Measurements from ENCODE around the gene RGL1.
A peak's percentile ranks its signal among the peaks of the same experiment; 100 is the strongest.

Gene RGL1

DNA sequence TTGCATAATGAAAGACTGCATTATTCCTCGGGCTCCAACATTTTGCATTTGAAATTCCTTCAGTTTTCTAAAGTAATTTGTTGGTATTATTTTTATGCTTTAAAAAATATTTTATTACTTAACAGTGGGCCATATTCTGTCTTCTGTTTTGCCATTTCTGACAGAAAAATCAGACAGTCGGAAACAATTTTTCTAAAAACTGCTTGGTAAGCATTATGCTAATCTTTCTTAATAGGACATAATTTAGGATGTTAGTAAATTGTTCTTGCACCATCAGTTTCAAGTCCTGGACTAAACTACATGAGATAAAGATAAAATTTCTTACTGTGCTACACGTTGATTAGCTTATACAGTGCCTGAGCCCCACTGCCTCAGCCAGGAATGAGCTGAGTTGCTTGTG is 11.2 kb downstream of the RGL1 start:
- H3K9me3 ChIP-seq (ENCODE audit: control insufficient read depth, insufficient read depth, low read depth, low read length), result no peaks in the 10 kb centered on the region
- no peak overlapping the region for H3K4me3 ChIP-seq (ENCODE audit: low read depth, low read length)
- H3K27ac ChIP-seq (ENCODE audit: extremely low read depth, low read depth, low read length), result no peak overlapping the region
- ChIA-PET CTCF (no interaction called here), POLR2A (no interaction called here)
- TF ChIP-seq ZNF391 (tag by site-specific recombination; IDR thresholded peaks at IDR 0.05; ENCODE audit: borderline replicate concordance, low read depth), result no peak
- no peak for TF ChIP-seq ZNF394 (tag by site-specific recombination; IDR thresholded peaks at IDR 0.05; ENCODE audit: borderline replicate concordance)
- no peak for TF ChIP-seq YY1 (tag by site-specific recombination; IDR thresholded peaks at IDR 0.05)
- no peak for TF ChIP-seq ZBTB8A (tag by site-specific recombination; IDR thresholded peaks at IDR 0.05)
- TF ChIP-seq, protein P1, sequence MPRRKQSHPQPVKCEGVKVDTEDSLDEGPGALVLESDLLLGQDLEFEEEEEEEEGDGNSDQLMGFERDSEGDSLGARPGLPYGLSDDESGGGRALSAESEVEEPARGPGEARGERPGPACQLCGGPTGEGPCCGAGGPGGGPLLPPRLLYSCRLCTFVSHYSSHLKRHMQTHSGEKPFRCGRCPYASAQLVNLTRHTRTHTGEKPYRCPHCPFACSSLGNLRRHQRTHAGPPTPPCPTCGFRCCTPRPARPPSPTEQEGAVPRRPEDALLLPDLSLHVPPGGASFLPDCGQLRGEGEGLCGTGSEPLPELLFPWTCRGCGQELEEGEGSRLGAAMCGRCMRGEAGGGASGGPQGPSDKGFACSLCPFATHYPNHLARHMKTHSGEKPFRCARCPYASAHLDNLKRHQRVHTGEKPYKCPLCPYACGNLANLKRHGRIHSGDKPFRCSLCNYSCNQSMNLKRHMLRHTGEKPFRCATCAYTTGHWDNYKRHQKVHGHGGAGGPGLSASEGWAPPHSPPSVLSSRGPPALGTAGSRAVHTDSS (tag by site-specific recombination; IDR thresholded peaks at IDR 0.05), result no peak
- TF ChIP-seq, protein P2, sequence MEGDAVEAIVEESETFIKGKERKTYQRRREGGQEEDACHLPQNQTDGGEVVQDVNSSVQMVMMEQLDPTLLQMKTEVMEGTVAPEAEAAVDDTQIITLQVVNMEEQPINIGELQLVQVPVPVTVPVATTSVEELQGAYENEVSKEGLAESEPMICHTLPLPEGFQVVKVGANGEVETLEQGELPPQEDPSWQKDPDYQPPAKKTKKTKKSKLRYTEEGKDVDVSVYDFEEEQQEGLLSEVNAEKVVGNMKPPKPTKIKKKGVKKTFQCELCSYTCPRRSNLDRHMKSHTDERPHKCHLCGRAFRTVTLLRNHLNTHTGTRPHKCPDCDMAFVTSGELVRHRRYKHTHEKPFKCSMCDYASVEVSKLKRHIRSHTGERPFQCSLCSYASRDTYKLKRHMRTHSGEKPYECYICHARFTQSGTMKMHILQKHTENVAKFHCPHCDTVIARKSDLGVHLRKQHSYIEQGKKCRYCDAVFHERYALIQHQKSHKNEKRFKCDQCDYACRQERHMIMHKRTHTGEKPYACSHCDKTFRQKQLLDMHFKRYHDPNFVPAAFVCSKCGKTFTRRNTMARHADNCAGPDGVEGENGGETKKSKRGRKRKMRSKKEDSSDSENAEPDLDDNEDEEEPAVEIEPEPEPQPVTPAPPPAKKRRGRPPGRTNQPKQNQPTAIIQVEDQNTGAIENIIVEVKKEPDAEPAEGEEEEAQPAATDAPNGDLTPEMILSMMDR (tag by site-specific recombination; IDR thresholded peaks at IDR 0.05), result no peak
- no peak for TF ChIP-seq SCRT2 (tag by site-specific recombination; IDR thresholded peaks at IDR 0.05)
- TF ChIP-seq ZSCAN16 (tag by site-specific recombination; IDR thresholded peaks at IDR 0.05), result no peak
- TF ChIP-seq ZBTB1 (tag by site-specific recombination; IDR thresholded peaks at IDR 0.05), result no peak
- no peak for TF ChIP-seq ZNF747 (tag by site-specific recombination; IDR thresholded peaks at IDR 0.05)
- TF ChIP-seq ZNF600 (tag by site-specific recombination; IDR thresholded peaks at IDR 0.05), result no peak
- no peak for TF ChIP-seq ZNF529 (tag by site-specific recombination; IDR thresholded peaks at IDR 0.05; ENCODE audit: insufficient replicate concordance)
- TF ChIP-seq, protein P3, sequence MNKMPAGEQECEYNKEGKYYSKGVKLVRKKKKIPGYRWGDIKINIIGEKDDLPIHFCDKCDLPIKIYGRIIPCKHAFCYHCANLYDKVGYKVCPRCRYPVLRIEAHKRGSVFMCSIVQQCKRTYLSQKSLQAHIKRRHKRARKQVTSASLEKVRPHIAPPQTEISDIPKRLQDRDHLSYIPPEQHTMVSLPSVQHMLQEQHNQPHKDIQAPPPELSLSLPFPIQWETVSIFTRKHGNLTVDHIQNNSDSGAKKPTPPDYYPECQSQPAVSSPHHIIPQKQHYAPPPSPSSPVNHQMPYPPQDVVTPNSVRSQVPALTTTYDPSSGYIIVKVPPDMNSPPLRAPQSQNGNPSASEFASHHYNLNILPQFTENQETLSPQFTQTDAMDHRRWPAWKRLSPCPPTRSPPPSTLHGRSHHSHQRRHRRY (tag by site-specific recombination; IDR thresholded peaks at IDR 0.05), result no peak
- H3K36me3 ChIP-seq (ENCODE audit: control insufficient read depth in 2 of 2, insufficient read depth in 1 of 2, low read length in 2 of 2), result no peaks in the 10 kb centered on the region
- peaks cover 26% of the 10 kb centered on the region for H3K4me1 ChIP-seq (ENCODE audit: control insufficient read depth, insufficient read depth, low read length)

DNA sequence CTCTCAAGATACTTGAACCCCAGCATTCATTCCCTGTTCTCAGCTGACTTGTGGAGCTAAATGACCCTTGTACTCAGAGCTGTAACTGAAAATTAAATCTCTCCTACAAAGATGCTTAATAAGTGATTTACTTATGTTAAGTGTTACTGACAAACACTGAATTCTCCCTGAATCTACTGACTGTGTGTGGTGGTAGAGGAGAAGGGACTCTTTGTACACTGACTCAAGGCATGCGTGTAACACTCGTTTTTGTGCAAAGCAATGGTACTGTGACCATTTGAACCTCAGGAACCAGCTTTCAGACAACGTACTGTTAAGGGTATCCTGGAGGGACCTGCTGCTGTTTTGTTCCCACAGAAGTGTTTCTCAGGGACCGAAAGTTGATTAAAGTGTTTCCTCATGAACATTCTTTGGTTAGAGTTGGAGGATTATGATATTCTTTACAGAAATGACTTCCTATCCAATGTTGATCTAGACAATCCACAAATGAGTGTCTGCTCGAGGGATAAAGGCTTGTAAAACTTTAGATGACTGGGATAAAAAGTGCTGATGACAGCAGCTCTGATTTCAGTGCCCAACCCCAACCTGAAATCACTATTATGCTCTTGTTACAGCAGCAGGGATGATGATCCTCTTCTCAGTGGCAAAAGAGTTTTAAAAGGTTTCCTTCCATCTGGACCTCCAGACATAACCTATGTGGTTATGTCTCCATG is 12.8 kb downstream of the RGL1 start:
- POLR2A ChIA-PET, result no interaction called here
- Histone ChIP-seq H3K9me3 (ENCODE audit: control insufficient read depth, insufficient read depth, low read depth, low read length) (no peaks in the 10 kb centered on the region), H3K4me1 (ENCODE audit: control insufficient read depth, insufficient read depth, low read length) (peaks cover 15% of the 10 kb centered on the region), H3K36me3 (ENCODE audit: control insufficient read depth in 2 of 2, insufficient read depth in 1 of 2, low read length in 2 of 2) (no peaks in the 10 kb centered on the region), H3K27ac (ENCODE audit: extremely low read depth, low read depth, low read length) (peak overlapping the region; percentile 49), H3K4me3 (ENCODE audit: low read depth, low read length) (no peak overlapping the region)
- CTCF ChIA-PET, result interaction anchor here (0.6 to 1.1 kb wide), 3 partner anchors 8 to 98 kb away, joined by 3 read pairs; no protein-coding TSS in a partner anchor
- TF ChIP-seq, protein P4, sequence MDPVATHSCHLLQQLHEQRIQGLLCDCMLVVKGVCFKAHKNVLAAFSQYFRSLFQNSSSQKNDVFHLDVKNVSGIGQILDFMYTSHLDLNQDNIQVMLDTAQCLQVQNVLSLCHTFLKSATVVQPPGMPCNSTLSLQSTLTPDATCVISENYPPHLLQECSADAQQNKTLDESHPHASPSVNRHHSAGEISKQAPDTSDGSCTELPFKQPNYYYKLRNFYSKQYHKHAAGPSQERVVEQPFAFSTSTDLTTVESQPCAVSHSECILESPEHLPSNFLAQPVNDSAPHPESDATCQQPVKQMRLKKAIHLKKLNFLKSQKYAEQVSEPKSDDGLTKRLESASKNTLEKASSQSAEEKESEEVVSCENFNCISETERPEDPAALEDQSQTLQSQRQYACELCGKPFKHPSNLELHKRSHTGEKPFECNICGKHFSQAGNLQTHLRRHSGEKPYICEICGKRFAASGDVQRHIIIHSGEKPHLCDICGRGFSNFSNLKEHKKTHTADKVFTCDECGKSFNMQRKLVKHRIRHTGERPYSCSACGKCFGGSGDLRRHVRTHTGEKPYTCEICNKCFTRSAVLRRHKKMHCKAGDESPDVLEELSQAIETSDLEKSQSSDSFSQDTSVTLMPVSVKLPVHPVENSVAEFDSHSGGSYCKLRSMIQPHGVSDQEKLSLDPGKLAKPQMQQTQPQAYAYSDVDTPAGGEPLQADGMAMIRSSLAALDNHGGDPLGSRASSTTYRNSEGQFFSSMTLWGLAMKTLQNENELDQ (tag by site-specific recombination; IDR thresholded peaks at IDR 0.05; ENCODE audit: low read depth), result no peak
- TF ChIP-seq SALL2 (tag by site-specific recombination; IDR thresholded peaks at IDR 0.05; ENCODE audit: borderline replicate concordance) (no peak), ZNF843 (tag by site-specific recombination; IDR thresholded peaks at IDR 0.05) (0 out of 2 replicates have a peak, but pooled peaks have one; percentile 49), ZNF621 (tag by site-specific recombination; IDR thresholded peaks at IDR 0.05) (no peak), MZF1 (tag by site-specific recombination; IDR thresholded peaks at IDR 0.05; ENCODE audit: borderline replicate concordance) (peak; percentile 58; the same call in 1 of the 2 replicates), TRIM28 (IDR thresholded peaks at IDR 0.05; ENCODE audit: borderline replicate concordance, low read length) (peak; percentile 96), ZEB2 (tag by site-specific recombination; IDR thresholded peaks at IDR 0.05) (0 out of 2 replicates have a peak, but pooled peaks have one; percentile 21), OSR2 (tag by site-specific recombination; IDR thresholded peaks at IDR 0.05) (peak; percentile 59), ZNF302 (tag by site-specific recombination; IDR thresholded peaks at IDR 0.05; ENCODE audit: low read depth) (no peak), FEZF1 (tag by site-specific recombination; IDR thresholded peaks at IDR 0.05) (peak; percentile 39; the same call in 1 of the 2 replicates), ZNF510 (tag by site-specific recombination; IDR thresholded peaks at IDR 0.05; ENCODE audit: insufficient replicate concordance) (no peak)
- TF ChIP-seq, protein P5, sequence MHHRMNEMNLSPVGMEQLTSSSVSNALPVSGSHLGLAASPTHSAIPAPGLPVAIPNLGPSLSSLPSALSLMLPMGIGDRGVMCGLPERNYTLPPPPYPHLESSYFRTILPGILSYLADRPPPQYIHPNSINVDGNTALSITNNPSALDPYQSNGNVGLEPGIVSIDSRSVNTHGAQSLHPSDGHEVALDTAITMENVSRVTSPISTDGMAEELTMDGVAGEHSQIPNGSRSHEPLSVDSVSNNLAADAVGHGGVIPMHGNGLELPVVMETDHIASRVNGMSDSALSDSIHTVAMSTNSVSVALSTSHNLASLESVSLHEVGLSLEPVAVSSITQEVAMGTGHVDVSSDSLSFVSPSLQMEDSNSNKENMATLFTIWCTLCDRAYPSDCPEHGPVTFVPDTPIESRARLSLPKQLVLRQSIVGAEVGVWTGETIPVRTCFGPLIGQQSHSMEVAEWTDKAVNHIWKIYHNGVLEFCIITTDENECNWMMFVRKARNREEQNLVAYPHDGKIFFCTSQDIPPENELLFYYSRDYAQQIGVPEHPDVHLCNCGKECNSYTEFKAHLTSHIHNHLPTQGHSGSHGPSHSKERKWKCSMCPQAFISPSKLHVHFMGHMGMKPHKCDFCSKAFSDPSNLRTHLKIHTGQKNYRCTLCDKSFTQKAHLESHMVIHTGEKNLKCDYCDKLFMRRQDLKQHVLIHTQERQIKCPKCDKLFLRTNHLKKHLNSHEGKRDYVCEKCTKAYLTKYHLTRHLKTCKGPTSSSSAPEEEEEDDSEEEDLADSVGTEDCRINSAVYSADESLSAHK (tag by site-specific recombination; IDR thresholded peaks at IDR 0.05), result 0 out of 2 replicates have a peak, but pooled peaks have one; percentile 25
